ENCODE results near the gene BGN.

Gene BGN

DNA sequence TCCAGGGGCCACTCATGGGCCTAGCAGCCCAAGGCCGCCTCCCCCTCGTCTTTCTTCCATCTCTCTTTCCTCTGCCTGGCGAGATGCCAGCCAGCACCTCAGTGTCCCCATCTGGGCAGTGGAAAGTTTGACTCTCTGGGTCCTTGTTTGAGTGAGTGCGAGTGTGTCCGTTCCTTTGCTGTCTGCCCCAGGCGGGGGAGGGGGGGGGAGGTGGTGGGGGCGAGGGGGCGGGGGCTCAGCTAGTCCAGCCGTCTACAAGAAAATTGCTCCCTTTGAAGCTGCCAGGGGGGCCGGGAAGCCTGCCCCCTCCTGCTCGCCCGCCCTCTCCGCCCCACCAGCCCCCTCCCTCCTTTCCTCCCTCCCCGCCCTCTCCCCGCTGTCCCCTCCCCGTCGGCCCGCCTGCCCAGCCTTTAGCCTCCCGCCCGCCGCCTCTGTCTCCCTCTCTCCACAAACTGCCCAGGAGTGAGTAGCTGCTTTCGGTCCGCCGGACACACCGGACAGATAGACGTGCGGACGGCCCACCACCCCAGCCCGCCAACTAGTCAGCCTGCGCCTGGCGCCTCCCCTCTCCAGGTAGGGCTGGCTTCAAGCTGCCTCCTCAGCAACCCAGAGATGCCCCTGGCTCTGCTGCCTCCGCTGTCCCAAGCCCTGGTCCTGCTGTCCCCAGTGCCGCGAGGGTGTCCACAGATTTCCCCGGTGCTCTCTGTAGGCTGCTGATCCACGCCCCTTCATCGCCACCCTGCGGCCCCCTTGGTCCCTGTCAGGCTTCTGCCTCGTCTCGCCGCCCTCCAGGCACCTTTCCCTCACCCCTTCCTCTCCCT is at the start of gene BGN:
Gene BGN, plus strand, starts transcription at position 440 of the 821 bp plus-strand sequence. CDS start 9,652 bp downstream, outside the sequence.
- no peak for DNase-seq (ENCODE audit: low read depth)

DNA sequence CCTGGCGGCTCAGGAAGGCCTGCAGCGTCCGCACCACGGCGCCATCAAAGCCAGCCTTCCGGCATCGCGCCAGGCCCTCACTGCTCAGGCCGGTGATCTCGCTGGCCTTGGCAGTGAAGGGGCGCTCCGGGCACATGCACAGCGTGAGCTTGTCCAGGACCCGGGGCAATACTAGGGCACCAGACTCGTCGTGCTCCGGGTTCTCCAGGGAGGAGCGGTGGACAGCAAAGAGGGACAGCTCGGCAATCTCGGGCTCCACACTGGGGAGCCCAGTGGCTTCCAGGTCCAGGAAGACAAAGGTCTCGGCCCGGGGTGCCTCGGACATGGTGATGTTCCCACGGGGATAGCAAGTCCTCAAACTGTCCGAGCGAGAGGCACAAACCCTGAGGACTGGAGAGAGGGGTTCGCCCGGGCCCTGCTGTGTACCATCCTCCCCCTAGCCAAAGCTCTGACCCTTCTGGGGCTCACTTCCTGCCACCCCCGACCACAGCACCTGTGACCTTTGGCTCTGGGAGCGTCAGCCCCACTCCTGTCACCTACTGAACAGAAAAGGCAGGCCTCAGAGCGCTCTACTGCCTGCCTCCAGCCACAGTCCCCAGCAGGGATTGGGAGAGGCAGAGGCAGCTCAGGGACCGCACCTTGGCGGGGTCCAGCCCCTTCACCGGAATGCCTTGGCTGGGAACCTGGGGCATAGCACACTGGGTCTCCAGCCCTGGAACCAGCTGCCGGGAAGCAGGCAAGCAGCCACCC is 49.5 kb upstream of the BGN start:
- DNase-seq (ENCODE audit: low read depth): no peak

DNA sequence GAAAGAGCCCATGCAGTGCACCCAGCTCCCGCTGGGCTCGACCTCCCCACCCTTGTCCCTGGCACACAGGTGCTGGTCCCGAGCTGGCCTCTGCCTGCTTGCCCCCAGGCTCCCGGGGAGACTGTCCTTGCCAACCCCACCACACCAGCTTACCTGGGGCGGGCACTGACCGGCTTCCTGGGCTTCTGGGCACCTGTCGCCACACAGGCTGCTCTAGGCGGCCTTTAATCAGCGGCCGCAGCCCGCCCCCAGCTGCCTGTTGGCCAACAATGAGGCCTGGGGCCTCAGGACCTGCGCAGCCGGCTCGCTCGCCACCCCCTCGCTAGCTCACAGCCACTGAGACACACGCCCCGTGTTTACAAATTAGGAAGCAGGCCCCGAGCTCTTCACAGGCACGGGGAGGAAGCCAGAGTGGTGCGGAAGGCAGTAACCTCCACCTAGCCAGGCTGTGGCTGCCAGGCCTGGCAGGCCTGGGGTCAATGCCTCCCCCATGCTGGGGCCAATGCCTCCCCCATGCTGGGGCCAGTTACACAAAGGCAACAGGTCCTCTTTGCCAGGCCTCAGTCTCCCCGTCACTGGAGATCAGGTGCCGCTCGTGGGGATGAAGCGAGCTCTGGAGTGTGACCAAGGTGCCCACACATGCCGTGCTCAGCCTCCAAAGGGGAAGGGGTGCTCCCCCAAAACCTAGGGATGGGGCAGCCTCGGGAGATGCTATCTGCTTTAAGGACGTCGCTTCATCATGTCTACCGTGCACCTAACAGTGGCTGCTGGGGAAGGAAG is 48.7 kb upstream of the BGN start, which contains the start of gene TREX2:
Gene TREX2, minus strand, starts transcription at position 201 of the 780 bp plus-strand sequence. CDS start 626 bp downstream, outside the sequence.
- no peak for DNase-seq (ENCODE audit: low read depth)

DNA sequence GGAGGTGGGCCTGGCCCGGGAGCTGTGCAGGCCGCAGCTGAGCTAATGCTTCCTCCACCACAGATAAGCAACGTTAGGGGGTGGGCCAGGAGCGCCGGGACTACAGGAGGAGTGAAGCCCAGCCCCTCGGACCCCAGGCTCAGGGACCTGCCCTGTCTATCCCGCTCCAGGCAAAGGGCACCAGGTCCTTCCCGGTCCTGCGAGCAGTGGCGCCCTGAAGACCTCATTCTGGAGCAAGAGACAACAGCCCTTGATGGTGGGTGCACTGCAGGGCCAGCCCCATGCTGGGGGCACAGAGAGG is 48.2 kb upstream of the BGN start:
- no peak for DNase-seq (ENCODE audit: low read depth)

DNA sequence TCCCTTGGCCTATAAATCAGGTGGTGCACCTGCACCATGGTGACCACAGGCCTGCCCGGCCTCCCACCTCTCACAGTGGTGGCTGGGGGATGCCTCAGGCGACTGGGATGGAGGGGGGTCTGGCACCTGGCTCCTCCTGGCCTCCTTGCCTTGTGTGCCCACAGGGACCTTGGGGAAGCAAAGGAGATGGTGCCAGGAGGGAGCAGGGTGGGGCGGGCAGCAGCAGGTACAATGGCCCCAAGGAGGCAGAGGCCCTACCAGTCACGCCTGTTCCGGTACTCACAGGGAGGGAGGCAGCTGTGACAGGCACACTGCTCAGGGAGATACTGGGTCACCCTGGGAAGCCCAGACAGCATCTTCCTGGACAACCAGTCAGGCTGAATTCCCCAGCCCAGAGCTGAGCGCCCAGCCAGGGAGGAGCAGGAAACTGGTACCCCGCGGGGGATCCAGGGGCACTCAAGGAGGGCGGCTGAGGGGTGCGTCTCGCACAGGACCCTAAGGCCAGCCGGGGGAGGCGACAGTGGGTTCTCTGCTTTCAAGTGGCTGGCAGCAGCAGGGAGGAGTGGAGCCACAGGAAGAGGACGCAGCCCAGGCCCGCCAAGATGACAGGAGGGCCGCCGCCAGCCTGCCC is 47.7 kb upstream of the BGN start:
- DNase-seq (ENCODE audit: low read depth): no peak

DNA sequence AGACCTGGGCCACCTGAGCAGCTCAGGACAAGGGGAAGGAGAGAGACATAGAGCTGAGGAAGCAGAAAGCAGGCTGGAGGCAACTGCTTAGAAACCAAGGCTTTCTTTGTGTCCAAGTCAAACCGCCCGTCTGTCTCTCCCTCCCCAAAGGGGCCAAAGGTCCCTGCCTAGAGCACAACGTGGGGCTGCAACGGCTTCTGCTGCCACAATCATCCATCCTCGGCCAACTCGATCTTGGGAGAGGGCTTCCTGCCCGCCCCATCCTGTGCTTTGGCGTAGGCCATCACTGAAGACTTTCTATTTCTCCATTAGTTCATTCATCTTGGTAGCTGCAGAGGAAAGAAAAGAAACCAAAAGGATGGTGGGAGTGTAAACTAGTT is 47.2 kb upstream of the BGN start:
- DNase-seq (ENCODE audit: low read depth): no peak

DNA sequence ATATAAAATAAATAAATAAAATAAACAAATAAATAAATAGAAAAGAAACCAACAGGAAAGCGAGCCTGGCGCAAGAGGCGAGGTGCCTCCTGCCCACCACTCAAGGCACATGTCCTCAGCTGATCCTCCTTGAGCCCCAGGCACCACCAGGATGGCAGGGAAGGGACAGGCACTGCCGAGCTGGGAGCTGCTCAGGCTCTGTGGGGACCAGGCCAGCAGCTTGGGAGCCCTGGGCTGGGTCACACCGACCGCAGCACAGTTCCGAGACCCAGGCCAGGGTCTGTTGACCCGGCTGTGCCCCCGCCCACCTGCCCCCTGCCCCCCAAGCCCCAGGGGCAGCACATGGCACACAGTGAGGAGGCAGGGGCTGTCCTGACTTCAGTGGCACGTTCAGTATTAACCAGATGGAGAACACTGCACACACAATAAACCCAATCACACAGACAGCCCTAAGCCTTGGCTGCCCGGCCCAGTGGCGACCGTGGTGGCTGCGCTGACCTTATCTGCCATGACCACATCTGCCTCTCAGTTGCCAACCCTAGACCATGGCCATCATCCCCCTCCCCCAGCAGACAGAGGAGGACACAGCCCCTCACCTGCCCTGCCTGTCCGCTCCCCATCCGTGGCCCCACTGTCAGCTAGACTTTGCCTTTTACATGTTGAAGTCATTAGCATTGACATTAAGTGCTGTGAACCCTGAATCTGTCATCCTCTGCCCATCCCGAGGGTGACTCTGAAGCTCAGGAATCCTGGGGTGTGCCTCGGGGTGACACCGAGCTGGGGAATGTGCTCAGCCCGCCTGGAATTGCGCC is 46.0 kb upstream of the BGN start:
- DNase-seq (ENCODE audit: low read depth): no peak

DNA sequence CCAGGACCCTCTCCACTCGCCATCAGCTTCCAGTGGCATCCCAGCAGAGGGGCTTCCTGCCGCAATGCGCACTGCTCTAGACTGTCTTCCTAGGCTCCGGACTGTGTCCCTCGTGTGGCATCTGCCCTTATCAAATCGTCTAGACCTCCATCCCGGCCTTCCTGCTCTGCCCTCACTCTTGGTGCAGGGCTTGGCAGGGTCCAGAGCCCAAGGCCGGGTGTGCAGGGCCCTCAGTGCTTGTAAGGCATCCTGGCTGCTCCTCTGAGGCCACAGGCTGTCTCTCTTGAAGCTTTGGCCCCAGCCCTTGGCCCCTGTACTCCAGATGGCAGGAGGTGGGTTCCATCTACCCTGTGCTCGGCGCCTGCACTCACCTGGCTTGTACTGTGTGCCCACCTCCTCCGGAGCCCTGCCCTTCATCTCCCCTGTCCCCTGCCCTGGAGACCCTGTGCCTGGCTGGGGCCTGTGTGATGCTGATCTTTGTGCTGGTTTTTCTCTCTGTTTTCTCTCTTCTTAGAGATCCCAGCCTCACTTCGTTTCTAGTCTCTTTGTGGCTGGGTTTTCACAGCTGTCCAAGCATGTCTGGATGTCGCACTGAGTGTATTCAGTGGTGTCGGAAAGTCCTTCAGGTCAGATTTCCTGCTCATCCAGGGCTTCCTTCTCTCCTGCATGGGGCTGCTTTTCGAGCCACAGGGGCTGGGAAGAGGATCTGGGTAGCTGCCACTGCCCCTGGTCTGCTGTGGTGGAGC is 45.2 kb upstream of the BGN start:
- DNase-seq (ENCODE audit: low read depth): no peak

DNA sequence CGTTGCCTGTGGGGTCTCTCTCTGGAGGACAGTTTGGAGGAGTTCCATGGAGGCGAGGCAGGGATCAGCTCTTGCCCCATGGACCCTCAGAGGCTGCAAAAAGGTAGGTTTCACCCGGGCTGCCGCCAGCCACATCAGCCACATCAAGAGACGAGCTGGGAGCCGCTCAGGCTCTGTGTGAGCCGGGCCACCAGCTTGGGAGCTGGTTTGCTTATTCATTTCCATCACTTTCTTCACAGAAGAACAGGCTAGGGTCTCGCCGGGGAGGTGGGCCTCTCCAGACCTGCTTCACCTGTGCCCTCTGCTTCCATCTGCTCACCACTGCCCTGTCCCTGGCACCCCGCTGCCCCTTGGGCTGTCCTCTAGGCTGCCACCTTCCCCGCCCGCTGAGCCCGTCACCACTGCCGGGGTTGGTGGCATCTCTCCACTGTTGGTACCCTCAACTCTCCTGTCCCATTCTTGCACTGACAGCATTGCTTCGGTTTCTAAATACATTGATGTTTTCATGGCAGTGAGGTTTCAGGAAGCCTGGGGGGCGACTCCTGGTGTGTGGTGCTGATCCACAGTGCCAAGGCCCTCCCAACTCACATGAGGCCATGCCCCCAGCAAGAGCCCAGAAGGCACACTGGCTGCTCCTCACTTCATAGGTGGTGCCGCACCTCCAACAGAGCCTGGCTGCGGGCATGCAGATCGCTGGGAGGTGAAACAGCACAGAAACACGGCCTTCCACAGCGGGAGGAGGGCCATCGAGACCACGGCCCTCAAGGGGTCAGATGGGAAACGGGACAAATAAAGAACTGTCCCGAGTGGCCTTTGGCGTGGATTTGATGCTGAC is 44.4 kb upstream of the BGN start:
- no peak for DNase-seq (ENCODE audit: low read depth)

DNA sequence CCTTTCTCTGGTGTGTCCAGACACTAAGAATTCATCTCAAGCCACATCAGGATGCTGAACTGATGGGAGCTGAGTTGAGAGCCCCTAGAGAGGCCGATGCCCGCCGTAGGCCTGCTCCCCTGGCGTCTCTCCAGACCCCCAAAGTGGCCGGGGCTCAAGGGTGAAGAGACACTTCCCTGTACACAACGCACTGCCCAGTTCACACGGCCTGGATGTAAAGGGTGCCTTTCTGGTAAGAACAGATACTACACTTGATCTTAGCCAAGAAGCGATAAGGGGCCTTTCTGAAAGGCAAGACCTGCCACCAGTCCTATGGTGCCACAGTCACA is 43.9 kb upstream of the BGN start:
- DNase-seq (ENCODE audit: low read depth): no peak

DNA sequence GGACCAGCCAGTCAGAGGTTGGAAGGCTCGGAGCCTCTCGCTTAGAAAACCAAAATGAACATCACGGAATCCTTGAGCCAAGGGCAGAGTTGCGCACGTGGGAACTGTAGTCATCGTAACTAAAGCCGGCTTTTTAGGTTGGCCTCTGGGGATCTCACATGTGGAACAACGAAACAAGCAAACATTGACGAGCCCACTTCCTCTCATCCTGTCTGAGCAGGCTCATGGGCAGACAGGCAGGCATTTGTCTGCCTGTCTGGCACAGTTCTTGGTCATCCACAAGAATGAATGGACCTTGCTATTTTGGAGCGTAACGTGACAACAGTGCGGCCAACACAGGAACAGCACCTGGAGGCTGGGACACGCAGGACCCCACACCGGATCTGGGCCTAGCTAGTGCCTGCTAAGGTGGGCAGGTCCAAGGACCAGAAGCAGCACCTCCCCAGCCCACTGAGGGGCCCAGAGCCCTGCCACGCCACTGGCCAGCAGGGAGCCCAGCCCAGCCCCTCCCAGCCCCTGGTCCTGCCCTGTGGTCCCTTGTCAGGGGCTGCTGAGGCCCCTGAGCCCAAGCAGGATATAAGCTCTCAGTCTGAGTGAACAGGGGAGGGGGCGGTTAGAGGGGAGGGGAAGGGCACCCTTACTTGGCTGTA is 39.8 kb upstream of the BGN start:
- no peak for DNase-seq (ENCODE audit: low read depth)

DNA sequence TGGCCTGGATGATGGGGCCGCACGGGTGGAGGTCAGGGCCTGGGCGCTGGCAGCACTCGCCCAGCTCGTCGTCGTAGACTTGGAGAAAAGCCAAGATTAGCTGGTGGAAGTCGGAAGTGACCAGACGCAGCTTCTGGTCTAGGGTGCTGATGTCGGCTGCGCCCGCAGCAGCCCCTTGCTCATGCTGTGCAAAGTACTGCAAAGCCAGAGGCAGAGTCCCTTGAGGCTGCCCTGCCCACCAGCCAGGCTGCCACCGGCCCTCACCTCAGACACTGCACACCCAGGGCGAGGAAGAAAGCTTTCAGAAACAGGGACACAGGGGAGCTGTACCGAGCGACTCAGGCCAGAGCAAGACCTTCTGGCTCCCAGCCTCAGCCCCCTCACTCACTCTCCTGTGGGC is 39.2 kb upstream of the BGN start:
- no peak for DNase-seq (ENCODE audit: low read depth)

DNA sequence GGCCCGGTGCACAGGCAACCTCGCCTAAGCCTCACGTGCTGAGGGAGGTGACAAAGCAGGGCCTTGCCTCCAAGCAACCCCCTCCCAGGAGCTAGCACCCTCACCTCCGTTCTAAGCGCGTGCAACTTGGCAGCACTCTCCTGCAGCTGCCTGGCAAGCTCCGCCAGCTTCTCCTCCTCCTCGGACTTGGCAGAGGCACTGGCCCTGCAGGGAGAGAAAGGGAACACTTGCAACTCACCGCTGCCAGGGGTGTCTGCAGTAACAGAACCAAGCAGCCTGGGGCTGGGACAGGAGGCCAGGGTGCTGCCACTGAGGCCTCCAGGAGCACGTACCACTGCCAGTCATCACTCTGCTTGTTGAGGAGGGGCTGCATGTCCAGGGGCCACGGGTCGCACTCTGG is 38.6 kb upstream of the BGN start:
- DNase-seq (ENCODE audit: low read depth): no peak

DNA sequence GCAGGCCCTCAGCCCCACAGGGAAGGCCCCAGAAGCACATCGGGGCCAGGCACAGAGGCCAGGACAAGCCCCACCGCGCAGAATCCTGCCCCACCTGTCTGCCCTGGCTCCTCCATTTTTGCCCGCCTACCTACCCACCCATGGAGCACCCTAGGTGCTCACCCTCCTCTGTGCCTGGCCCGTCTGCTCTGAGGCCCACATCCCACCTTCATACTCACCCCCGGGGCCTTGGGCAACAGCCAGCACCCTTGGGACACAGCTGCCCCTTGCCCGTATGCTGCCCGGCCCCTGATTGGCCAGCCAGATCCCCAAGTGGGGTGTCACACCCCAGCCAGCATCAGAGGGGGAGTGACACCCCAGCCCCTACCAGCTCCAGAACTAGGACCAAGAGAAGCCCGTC is 38.1 kb upstream of the BGN start:
- DNase-seq (ENCODE audit: low read depth): no peak

DNA sequence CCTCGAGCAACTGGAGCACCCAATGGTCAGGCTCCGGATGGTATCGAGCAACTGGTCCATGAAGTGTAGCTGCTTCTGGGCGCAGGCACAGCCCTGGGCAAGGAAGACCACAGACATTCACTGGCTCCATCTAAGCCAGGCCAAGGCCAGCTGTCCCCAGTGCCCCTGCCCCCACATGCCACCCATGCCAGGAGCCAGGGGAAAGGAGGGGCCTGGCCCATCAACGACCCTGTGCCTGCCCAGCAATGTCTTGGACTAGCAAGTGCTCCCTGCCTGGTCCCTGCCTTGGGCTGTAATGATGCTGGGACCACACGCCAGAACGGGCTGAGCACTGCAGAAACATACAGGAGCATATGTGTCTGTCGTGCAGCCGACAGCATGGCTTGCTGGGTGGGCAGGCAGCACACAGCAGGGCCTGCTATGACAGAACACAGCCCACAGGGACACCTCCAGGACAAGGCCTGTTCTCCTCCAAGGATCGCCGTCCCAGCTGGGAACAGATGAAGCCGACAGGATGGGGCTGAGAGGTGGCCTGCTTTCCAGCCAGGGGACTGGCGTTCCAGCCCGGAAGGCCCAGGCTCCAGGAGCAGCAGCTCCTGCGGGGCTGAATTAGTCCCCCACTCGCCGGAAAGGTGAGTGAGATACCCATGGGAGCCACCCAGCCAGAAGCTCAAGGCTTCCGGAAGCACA is 37.5 kb upstream of the BGN start:
- DNase-seq (ENCODE audit: low read depth): no peak

DNA sequence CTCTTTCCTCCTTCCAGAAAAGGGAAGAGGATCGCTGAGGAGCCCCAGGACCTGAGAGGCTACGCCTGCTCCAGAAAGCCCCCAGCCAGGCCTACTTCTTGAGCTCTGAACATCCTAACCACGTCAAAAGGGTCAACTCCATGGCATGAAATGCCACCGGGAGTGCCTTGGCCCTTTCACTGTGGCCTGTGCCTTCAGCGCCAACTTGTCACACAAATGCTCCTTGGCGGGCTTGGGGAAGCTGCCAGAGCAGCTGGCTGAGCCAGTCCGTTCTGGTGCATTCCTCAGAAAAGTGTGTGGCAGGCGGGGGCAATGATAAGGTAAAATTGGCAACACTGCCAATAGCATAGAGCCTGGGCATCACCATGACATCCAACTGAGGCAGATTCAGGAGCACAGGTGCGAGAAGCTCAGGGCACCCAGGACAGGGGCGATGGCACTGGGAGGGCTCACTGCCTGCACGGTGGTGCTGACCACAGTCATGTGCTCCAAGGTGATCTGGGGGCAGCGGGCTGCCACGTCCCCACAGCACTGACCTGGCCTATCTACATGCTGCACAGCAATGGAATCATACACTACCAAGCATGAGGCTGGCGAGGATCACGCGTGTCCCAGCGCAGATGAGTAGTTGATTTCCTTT is 36.8 kb upstream of the BGN start:
- no peak for DNase-seq (ENCODE audit: low read depth)

DNA sequence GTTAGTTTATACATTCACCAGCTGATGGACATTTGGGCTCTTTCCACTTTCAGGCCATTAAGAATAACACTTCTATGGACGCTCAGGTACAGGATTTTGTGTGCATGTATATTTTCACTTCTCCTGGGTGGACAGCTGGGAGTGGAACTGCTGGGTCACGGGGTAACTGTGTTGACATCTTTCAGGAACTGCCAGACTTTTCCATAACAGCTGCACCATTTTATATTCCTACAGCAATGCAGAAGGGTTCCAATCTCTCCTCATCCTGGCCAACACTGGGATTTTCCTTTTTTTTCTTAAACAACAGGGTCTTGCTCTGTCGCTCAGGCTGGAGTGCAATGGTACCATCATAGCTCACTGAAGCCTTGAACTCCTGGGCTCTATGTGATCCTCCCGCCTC is 36.3 kb upstream of the BGN start:
- DNase-seq (ENCODE audit: low read depth): no peak

DNA sequence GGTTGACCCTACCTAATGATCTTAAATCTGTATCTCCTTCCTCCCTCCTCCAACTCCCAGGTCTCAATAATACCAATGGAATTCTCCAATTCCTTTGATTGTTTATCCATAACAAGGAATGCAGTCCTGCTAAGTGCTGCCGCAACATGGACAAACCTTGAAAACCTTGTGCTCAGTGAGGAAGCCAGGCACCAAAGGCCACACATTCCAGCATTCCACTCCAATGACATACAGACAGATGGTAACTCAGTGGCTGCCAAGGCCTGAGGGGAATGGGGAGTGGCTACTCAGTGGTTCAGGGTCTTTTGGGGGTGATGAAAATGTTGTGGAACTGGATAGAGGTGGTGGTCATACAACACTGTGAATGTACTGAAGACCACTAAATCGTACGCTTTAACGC is 34.8 kb upstream of the BGN start:
- no peak for DNase-seq (ENCODE audit: low read depth)
